Measurements from ENCODE around the gene CCDC93.

DNA sequence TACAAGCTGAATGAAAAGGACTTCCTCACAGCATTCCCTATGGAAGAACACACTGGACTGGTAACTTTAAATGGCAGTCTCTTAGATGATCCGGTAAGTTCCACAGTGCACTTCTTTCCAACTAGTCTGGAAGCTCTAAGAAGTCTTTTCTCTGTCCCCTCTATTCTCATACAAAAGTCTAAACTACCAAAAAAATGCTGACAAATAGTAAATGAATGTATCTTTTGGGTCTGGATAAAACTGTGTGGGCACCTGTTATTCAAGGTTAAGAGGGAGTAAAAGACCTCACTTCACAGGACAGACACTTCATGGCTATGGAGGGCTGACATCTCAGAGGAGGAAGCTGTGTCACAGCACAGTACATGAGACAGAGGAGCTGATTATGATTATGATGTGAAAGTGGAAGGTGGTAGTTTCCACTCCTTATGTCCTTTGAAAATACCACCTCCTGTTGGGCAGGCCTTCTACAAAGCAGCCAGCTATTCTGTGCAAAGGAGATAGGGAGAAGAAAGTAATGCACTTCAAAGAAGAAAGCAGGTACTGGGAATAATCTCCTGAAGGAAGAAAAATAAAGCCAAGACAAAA, 23.9 kb downstream of the CCDC93 start:
- TF ChIP-seq, protein P1, sequence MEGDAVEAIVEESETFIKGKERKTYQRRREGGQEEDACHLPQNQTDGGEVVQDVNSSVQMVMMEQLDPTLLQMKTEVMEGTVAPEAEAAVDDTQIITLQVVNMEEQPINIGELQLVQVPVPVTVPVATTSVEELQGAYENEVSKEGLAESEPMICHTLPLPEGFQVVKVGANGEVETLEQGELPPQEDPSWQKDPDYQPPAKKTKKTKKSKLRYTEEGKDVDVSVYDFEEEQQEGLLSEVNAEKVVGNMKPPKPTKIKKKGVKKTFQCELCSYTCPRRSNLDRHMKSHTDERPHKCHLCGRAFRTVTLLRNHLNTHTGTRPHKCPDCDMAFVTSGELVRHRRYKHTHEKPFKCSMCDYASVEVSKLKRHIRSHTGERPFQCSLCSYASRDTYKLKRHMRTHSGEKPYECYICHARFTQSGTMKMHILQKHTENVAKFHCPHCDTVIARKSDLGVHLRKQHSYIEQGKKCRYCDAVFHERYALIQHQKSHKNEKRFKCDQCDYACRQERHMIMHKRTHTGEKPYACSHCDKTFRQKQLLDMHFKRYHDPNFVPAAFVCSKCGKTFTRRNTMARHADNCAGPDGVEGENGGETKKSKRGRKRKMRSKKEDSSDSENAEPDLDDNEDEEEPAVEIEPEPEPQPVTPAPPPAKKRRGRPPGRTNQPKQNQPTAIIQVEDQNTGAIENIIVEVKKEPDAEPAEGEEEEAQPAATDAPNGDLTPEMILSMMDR (IDR thresholded peaks at IDR 0.05): no peak
- TF ChIP-seq POLR2A (IDR thresholded peaks at IDR 0.05): no peak

Measured in breast epithelium (tissue), 3 donors.